NCI-H345 treated with DMSO at 0.1 percent for 48 hours (cell line): Measurements from ENCODE around the gene HOXC5.
"Not testable (repeated sequence)": the region's sequence is repeated elsewhere in the genome, so short reads cannot be mapped to it uniquely, and the experiment has no call there.

ENCODE experiments used
- DNase-seq: peaks from one replicate; lab custom pipeline; 2025; ENCODE audit not compliant: unreplicated experiment; lab: John Stamatoyannopoulos, UW

HOXC5 gene

DNA sequence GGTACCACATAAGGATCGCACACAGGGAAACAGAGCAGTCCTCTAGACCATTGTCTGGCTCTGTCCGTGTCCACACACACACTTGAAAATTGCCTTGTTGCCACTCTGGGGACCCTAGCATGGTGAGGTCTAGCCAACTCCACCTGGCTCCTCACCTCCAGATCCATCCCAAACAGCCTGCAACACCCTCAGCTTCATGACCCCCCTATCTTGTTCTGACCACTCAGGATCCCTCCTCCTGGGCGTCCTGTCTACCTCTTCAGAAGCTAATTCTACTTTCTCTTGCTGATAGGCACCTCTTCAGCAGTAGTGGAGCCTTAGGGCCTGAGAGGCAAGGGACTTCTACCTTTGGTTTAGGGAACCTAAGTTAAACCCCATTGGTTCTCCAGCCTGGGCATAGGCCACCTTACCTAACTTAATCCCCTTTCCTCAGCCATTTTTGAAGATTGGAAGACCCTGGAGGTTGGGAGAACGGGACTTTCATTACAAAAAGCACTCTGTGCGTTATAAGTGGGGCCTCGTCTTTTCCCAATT, 697 bp upstream of the HOXC5 start:
- DNase-seq = no peak

- no peak for DNase-seq
Observed at GRCh38 chr12:54033106-54033979, 493 bp downstream of the HOXC5 start.

- no peak for DNase-seq
Observed at GRCh38 chr12:54033980-54034784, 1.3 kb downstream of the HOXC5 start.

- DNase-seq = no peak
Observed at GRCh38 chr12:54034785-54035310, 2.0 kb downstream of the HOXC5 start.

DNA sequence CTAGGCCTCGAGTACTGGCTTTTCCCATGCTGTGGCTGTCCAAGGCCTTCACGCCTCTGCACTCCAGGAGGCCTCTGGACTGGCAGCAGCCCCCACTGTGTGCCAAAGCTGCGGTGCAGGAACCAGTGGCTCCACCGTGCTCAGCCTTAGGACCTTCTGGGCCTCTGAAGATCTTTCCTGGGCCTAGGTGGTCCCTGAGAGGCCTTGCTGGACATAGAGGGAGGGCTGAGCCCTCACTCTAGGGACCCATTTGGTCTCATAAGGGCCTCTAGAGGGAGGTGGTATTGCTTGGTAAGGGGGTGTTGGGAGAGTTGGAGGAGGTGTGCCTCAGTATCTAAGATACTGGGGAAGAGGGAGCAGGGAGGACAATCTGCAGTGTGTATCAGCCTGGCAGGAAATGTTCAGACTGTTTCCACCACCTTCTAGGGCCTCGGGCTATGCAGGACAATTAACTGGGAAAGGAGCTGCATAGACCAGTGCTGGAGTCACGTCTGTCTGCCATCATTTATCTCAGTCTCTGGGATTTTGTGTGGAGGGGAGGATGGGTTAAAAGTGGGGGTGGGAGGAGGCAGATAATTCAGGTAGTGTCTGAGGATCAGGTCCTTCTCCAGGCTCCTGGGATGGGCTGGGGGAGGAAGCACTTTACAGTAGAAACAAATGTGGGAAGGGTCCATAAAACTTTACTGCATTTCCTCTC, 2.9 kb downstream of the HOXC5 start:
- DNase-seq = no peak

DNA sequence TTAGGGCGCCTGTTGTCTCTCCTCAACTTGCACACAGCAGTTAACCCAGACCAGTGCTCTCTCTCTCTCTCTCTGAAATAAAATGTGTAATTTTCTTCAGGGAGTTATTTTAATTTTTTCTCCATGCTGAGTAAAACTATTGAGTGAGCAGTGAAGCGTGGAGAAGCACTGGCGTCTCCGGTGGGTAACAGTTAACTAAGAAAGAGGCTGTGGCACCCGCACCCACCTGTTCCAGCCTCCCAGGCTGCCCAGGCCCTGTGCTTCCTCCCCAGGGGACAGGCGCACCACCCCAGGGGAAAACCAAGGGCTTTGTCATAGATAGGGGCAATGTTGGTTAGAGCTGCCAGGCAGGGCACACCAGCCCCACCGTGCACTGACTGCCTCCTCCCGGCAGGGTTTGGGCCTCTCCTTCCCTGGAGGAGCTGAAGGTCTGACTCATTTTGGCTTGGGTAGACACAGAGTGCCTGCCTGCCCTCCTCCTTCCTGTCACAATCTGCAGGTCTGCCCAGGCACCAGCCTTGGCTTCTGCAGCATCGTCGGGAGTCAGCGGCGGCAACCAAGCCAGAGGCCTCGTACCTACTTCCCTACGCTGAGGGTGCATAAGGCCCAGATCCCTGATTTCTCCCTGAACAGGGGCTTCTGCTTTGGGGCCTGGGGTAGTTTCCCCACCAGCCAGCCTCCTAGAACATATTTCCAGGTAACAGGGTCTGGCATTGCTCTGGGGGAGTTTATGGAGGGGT, 3.9 kb downstream of the HOXC5 start:
- DNase-seq = peak; percentile 51

GRCh38 chr12:54037360-54038283, 4.8 kb downstream of the HOXC5 start:
- DNase-seq = no peak

GRCh38 chr12:54038284-54038870, 5.5 kb downstream of the HOXC5 start:
- no peak for DNase-seq

DNA sequence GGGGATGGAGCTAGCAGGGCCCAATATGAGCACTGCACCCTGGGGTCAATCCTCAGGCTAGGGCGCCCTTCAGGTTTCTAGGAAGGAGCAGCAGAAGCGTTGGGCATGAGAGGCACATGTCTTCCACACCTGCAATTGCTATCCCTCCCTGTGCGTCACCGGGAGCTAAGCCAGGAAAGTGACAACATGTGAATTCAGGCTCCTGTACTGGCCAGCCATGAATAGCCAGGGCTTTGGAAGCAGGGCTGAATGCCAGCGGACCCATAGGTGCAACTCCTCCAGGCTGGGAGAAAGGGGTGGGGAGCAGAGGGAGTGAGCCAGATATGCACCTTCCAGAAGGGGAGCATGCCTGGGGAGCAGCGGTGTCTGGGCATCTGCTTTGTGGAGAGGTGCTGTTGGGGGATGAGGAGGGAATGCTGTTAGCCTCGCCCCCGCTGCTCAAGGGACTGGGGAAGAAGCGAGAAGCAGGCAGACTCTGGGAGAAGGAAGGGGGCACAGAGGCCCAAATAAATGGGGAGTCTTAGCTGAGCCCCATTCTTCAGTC, 6.1 kb downstream of the HOXC5 start:
- no peak for DNase-seq

GRCh38 chr12:54039417-54040147, 6.7 kb downstream of the HOXC5 start:
- DNase-seq = no peak

GRCh38 chr12:54040148-54040494, 7.3 kb downstream of the HOXC5 start:
- no peak for DNase-seq

DNA sequence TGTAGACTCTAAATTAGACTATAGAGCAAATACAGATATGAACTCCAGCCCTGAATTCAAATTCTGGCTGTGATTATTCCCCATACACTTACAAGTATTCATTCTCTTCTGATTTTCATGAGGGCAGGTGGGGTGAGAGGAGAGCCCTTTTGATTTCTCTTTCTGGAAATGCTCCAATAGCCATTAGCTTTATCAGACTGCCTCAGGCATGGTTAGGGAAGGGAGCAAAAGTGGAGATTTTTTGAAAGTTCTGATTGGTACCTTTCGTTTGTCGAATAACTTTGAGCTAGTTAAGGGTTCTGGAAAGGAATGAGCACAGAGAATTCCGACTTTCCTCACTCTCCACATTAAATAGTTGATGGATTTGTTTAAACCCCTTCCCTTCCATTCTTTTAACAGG, 7.8 kb downstream of the HOXC5 start:
- DNase-seq = no peak

GRCh38 chr12:54041097-54041690, 8.3 kb downstream of the HOXC5 start:
- DNase-seq = no peak

- DNase-seq = not testable (repeated sequence)
Observed at GRCh38 chr12:54042033-54042432, 9.2 kb downstream of the HOXC5 start.

DNA sequence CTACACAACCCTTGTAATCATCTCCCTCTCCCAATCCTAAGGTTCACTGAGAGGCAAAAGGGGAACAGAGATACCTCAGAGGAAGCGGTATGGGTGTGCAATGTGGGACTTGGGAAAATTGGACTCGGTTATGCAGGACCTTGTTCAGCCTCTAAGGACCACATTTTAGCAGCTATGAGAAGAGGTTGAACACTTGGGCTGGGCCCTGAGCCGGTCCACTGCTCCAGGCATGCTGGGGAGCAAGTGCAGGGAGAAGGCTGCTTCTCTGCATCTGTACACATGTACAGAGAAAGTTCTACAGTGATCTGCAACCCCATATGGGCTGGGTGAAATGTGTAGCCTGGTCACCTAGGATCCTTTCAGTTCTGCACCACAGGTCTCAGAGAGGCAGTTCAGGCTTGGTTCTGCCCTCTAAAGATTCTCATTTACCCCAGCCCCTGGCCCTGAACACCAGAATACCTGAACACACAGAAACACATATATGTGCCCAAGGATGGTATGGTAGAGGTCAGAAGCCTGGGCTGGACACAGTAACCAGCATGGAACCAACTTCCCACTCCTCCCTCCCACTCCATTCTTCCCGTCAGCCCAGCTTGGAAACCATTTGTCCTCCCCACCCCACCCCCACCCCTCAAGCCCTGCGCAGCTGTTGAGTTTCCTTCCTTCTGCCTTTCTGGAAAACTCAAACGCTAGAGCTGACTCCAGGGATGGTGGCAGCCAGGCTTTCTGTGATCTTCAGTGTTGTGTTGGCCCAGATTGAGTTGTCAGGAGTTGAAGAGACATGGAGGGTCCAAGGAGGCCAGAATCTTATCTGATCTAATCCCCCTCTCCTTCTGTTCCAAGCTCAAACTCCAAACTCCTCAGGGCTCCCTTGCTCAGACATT, 10.4 kb downstream of the HOXC5 start:
- no peak for DNase-seq

DNA sequence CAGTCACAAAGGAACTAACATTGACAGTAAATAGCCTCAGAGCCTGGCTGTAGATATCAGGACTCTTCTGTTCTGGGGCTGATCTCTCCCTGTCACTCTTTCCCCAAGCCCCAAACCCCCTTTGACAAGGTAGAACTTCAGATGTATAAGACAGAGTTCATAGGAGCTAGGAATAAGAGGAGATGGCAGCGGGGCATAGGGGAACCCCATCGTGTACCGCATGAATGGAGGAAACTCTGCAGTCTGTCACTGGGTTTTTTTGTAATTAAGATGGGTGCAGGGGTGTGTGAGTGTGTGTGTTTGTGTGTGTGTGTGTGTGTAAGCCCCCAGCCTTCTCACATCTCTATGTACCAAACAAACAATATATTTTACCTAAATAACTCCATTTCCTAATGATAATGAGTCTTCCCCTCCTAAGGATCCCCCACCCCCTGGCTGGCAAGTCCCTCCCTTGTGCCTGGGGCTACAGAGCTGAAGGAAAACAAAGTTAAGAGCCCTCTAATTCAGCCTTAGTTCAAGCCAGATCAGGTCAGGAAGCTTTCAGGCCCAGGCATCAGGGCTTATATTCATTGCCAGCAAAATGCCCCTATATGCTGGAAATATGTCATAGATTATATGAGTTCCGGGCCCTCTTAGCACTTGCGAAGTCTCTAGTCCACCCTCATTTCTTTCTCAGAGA, 11.7 kb downstream of the HOXC5 start:
- DNase-seq = no peak
